ENCODE data around the gene FBXW9.
"Not testable (repeated sequence)": the region's sequence is repeated elsewhere in the genome, so short reads cannot be mapped to it uniquely, and the experiment has no call there.

- not testable (repeated sequence) for TF ChIP-seq POLR2AphosphoS5, CTCF, EP300, POLR2A (IDR thresholded peaks at IDR 0.05)
Observed at GRCh38 chr19:12713304-12713703, 16.9 kb upstream of the FBXW9 start.
